HG03520 (cell line): Measurements from ENCODE around the gene ZNF688.
"Not testable (repeated sequence)": the region's sequence is repeated elsewhere in the genome, so short reads cannot be mapped to it uniquely, and the experiment has no call there.

ENCODE experiments used
- ATAC-seq: cut with Tn5 transposase; IDR thresholded peaks from one replicate; pipeline ENCODE4 v1.9.1; 2021; ENCODE audit warnings: mild to moderate bottlenecking, moderate library complexity; ENCODE audit not compliant: unreplicated experiment

The ZNF688 gene

GRCh38 chr16:30535106-30535776 is 36.3 kb downstream of the ZNF688 start:
- no peak for ATAC-seq

DNA sequence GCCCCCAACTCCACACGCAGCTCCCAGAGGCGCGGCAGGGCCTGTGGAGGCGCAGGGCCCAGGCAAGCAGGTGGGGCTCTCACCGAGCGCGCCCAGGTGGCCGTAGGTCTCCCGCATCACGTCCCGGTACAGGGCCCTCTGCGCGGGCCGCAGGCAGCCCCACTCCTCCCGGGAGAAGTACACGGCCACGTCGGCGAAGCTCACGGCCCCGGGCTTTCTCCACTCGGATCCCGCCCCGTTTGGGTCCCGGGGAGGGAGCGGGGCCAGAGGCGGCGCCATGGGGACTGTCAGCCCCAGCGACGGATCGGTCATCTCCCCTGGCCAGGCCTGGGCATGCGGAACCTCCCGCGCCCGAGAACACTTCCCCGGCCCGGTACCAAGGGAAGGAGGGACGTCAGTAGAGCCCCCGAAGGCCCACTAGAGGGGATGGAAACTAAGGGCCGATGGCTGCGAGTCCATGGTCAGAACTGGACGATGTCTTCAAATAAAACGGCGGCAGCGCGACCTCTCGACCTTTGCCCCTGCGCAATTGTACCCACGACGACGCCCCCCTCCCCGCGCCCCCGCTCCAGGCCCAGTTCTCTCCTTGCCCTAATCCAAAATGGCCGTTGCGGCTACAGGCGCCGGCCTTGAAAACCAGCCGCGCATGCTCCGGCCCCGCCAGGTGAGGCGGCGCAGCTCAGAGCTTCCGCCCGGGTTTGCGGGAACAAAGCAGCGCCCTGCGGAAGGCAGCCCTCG is 37.0 kb downstream of the ZNF688 start, which contains the start of gene ZNF747:
Gene ZNF747 (minus strand): TSS at position 491 of the 738 bp plus-strand sequence. CDS start 179 bp downstream, at position 312.
- ATAC-seq, result peak; percentile 43

DNA sequence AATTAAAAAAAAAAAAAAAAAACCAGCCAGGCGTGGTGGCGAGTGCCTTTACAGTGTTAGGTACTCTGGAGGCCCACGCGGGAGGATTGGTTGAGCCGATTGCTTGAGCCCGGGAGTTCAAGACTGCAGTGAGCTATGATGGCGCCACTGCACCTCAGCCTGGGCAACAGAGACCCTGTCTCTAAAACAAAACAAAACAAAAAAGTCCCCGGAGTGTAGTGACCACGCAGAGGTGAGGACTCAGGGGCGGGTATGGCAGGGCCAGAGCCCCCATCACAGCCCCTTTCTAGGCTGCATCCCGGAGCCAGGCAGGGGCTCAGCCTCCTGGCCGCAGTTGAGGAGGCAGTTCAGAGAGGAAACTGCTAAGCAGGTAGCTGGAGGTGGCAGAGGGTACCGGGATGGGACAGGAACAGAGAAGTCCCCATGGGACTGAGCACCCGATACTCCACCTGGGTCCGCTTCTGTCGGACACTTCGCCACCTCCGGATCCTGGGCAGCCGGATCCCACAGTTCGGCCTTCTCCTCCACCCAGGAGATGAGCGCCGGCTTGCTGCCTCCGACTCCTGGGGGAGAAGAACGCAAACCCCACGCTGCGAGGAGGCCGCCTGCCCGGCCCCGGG is 37.7 kb downstream of the ZNF688 start:
- peak; percentile 12 for ATAC-seq

DNA sequence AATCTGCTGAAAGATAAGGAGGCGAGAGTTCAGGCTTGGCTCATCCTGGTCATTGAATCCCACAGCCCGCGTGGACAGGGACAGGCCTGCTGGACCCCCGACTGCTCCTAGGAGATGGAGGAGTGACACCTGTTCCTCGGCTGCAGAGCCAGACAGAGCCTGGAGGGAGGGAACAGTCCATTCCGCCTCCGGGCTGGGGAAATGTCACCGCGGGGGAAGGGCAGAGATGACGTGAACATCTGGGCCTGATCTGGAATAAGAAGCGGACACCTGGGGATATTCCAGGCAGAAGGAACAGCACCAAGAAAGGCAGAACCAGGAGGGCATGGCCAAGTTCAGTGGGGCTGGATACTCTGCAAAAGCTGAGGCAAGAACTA is 38.4 kb downstream of the ZNF688 start:
- ATAC-seq, result no peak

DNA sequence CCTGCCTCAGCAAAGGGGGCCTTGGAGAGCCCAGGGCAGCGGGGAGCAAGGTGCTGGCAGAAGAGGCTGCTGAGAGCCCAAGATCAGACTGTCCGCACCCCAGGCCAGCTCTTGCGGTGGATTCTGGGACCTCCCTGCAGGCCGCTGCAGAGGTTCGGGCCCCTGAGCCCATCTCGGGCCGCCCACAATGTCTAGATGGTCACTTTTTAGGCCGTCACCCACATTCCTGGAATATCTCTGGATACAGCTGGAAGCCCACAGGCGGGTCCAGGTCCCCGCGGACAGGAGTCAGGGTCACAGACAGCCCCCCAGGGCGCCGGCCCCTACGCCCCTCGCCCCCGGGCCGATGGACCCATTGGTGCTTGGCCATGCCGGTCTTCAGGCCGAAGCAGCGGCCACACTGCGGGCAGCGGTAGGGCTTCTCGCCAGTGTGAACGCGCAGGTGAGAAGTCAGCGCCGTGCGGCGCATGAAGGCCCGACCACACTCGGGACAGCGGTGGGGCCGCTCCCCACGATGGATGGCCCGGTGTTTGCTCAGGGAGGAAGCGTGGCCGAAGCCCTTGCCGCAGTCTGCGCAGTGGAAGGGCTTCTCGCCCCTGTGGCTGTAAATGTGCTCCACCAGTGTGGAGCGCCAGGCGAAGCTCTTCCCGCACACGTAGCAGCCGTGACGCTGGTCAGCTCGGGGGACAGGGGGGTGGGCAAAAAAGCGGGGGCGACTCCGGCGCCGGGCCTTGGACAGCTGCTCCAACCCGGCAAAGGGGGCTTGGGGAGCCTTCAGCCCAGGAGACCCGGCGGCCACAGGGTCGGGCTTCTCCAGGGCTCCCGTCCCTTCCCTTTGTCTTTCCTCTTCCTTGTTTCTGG is 39.0 kb downstream of the ZNF688 start:
- ATAC-seq, result no peak

GRCh38 chr16:30530163-30531037 is 41.1 kb downstream of the ZNF688 start:
- no peak for ATAC-seq

GRCh38 chr16:30528799-30529457 is 42.6 kb downstream of the ZNF688 start:
- no peak for ATAC-seq

DNA sequence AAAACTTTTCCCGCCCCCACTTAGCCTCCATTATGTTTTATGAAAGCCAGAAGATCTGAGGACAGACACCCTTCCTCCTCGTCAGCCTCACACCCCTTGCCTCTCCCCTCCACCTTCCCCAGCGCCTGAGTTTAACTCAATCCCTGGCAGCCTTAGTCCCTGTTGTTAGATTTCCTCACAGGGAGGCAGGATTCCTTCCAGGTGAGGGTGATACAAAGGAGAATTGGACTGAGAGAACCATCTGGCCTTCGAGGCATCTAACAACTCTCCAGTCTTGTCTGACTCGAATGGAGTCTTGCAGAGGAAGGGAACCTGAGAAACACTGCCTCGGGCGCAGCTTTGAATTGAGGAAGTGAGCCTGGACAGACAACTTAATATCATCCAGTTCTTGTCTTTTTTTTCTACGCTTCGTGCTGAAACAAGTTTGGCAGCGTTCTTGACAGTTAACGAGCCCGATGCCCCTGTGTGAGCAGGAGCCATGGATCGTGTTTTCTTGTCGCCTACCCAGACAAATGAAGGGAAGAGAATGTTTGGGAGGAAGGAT is 43.8 kb downstream of the ZNF688 start:
- ATAC-seq, result no peak

DNA sequence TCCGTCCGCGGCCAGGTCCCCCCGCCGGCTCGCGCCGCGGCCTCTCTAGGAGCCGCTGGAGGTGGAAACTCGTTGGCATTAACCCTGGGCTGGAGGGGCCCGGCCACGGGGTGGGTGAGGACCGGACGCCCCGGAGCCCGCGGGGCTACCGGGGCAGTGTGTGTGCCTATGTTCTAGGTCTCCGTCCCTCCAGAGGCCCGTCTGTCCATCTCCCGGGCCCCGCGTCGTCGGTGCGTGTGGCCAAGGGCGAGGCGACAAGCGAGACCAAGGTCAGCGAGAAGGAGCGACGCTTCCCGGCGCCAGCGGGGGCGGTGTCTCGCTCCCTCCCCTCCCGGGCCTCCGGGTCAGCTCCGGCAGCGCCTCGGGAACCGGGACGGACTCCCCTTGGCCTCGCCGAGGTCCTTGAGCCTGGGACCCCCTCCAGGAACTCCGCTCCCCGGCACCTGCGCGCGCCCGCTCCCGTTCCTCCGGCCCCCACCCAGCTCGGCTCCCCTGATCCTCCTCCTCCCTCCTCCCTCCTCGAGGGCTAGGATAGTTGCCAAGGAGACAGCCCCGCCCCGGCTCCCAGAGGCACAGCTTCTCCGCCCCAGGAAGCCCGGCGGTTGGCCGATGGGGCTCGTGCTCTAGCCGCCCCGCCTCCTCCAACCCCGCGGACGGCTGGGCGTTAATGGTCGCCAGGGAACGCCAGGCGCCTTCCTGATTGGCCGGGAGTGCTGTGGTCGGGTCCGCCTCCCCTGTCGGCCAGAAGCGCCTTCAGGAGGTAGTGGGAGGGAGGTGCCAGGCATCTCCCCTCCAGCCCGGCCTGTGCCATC is 44.5 kb downstream of the ZNF688 start:
- peak; percentile 68 for ATAC-seq

DNA sequence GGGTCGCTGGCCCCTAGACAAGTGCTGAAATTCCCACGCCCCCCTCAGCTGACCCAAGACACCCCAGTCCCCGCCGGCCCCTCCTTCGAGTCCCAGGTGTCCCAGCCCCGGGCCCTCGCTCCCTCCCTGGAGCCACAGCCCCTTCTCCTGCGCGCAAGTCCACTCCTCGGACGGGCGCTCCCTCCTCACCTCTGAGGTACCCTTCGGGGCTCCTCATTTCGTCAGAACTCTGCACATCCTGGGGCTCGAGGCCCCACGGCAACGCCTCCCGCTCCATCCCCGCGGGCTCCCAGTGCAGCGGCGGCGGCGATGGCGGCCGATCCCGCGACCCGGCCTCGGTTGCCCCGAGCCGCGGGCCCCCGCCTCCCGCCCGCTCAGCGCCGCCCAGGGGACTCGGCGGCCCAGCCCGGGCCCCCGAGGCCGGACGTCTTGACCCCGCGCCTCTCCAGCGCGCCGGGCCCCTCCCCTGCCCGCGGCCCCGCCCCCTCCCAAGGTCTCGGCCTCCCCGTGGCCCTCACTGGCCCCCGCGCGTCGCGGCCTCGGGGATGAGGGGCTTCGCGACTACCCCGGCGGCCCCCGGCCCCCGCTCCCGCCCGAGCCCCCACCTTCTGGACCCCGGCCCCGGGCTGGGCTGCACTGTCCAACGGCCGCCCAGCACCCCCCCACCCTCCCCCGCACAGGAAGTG is 45.2 kb downstream of the ZNF688 start, which contains the start of gene ZNF768:
Gene ZNF768 (minus strand): TSS at position 430 of the 686 bp plus-strand sequence. CDS start 153 bp downstream, at position 277.
- peak; percentile 21 for ATAC-seq

DNA sequence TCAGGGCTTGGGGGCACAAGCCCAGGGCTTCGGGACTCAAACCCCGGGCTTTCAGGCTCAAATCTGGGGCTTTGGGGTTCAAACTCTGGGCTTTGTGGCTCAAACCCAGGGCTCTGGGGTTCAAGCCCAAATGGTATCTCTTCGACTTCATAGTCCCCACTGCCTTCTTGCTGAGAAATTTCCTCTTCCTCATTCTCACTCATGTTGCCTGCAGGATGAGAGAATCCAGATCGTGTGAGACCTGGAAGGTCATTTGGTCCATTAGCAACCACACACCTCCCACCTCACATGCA is 45.7 kb downstream of the ZNF688 start:
- ATAC-seq, result no peak

DNA sequence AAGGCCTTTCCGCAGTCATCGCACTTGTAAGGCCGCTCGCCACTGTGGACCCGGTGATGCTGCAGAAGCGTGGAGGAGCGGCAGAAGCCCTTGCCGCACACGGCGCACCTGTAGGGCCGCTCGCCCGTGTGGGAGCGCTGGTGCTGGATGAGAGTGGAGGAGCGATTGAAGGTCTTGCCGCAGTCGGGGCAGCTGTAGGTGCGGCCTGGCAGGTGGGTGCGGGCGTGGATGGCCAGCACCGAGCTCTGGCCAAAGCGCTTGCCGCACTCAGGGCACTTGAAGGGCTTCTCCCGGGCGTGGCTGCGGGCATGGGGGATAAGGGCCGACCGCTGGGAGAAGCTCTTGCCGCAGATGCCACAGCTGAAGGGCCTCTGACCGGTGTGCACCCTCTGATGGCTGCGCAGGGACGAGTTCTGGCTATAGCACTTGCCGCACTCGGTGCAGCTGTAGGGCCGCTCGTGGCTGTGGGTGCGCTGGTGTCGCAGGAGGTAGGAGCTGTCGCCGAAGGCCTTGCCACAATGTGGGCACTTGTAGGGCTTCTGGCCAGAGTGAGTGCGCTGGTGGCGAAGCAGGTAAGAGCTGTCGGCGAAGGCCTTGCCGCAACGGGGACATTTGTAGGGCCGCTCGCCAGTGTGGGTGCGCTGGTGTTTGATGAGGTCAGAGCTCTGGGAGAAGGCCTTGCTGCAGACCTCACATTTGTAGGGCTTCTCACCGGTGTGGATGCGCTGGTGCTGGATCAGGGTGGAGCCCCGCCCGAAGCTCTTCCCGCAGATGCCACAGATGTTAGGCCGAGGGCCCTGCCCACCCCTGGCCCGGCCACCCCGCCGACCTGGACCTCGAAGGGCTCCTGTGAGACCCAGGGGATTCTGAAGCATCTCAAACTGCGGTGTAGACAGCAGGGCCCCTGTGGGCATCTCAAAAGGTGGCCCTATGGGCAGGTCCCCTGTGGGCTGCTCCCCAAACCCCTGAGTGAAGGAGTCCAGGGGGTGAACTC is 46.6 kb downstream of the ZNF688 start:
- no peak for ATAC-seq

GRCh38 chr16:30523768-30524574 is 47.5 kb downstream of the ZNF688 start:
- no peak for ATAC-seq

DNA sequence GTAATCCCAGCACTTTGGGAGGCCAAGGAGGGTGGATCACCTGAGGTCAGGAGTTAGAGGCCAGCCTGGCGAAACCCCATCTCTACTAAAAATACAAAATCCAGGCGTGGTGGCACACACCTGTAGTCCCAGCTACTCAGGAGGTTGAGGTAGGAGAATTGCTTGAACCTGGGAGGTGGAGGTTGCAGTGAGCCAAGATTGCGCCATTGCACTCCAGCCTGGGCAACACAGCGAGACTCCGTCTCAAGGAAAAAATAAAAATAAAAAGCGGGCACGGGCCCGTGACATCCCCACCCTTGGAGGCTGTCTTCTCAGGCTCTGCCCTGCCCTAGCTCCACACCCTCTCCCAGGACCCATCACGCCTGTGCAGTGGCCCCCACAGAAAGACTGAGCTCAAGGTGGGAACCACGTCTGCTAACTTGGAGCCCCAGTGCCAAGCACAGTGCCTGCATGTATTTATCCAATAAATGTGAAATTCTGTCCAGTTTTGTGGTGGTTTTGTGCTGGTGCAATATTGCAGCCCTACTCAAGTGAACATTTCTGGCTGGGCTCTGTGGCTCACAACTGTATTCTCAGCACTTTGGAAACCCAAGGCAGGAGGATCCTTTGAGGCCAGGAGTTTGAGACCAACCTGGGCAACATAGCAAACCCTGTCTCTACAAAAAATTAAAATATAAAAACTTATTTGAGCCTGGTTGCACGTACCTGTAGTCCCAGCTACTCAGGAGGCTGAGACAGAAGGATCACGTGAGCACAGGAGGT is 48.6 kb downstream of the ZNF688 start:
- ATAC-seq, result not testable (repeated sequence)
